NCI-H526 (cell line): ENCODE measurements around the gene NXPH4.

Source experiments
- DNase-seq, 2 experiments: peaks; one replicate each; lab custom pipeline; 2025; lab: John Stamatoyannopoulos, UW

NXPH4 gene

GRCh38 chr12:57216014-57216911 is at the start of gene NXPH4:
Gene NXPH4 (plus strand): TSS chr12:57216794. CDS start chr12:57216970, 176 bp downstream.
- DNase-seq = peak in 1 of 2 experiments; percentile 91

DNA sequence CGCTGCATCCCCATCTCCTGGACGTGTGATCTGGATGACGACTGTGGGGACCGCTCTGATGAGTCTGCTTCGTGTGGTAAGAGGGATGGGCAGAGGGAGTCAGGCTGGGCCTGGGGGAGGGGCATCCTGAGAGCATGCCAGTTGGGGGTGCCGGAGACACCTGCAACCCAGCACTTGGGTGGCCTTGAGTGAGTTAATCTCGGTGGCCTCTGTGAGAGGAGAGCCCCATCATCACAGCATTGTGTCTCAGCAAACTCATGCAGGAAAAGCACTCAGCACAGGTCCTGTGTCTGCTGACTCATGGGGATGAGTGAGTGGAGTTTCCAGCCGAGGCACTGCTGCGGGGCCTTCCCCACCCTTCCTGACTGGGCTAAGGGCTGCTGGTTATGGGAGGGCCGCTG is 49.6 kb upstream of the NXPH4 start:
- no peak for DNase-seq

DNA sequence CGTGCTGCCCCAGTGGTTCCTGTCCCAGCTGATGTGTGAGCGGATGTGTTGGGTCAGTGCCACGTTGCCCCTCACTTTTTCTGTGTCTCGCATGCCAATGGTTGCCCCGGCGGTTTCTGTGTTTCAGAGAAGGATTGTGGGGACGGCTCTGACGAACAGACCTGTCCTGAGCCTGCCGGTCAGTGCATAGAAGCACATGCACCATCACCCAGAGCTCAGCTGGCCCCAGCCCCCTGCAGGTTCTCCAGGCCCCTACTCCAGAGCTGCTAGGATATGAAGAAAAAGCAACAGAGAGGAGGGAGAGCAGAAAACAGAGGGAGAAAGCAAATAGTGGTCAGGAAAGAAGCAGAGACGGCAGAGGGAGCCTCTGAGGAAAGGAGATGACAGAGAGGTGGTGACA is 48.5 kb upstream of the NXPH4 start:
- DNase-seq = no peak

- no peak for DNase-seq
These were observed 47.4 kb upstream of the NXPH4 start for GRCh38 chr12:57169046-57169795.

DNA sequence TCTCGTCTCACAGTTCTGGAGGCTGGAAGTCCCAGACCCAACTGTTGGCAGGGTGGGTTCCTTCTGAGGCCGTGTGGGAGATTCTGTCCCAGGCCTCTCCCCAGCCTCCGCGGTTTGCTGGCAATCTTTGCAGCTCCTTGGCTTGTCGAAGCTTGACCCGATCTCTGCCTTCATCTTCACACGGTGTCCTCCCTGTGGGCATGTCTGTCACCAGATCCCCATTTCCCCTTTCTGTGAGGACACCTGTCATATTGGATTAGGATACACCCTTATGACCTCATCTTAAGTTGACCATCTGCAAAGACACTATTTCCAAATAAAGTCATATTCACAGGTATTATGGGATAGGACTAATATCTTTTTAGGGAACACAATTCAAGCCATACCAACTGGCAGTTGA is 46.6 kb upstream of the NXPH4 start:
- DNase-seq = no peak

GRCh38 chr12:57170408-57170807 is 46.2 kb upstream of the NXPH4 start:
- DNase-seq = no peak

GRCh38 chr12:57170927-57171326 is 45.7 kb upstream of the NXPH4 start:
- DNase-seq = no peak

- no peak for DNase-seq
These were observed 44.9 kb upstream of the NXPH4 start for GRCh38 chr12:57171668-57172067.

DNA sequence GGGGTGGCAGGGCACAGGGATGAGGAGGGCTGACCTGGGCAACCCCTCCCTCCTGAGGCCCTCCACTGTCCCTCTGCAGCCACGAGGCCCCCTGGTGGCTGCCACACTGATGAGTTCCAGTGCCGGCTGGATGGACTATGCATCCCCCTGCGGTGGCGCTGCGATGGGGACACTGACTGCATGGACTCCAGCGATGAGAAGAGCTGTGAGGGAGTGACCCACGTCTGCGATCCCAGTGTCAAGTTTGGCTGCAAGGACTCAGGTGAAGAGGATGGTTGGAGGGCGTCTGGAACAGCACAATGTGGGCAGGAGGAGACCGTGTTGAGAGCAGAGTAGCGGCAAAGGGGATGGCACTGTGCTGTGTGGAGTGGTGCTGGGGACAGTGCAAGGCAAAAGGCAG is 43.5 kb upstream of the NXPH4 start:
- DNase-seq = peak in 1 of 2 experiments; percentile 62

DNA sequence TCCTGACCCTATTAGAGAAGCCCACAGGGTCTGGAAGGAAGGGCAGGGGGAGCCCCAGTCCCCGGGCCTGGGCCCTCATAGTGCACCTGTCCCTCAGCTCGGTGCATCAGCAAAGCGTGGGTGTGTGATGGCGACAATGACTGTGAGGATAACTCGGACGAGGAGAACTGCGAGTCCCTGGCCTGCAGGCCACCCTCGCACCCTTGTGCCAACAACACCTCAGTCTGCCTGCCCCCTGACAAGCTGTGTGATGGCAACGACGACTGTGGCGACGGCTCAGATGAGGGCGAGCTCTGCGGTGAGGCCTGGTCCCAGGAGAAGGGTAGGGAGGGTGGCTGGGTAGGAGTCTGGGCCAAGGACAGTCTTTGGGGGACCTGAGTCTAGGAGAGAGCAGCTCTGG is 42.9 kb upstream of the NXPH4 start:
- DNase-seq = no peak

GRCh38 chr12:57175428-57176138 is 41.0 kb upstream of the NXPH4 start:
- DNase-seq = peak; percentile 80 to 89

DNA sequence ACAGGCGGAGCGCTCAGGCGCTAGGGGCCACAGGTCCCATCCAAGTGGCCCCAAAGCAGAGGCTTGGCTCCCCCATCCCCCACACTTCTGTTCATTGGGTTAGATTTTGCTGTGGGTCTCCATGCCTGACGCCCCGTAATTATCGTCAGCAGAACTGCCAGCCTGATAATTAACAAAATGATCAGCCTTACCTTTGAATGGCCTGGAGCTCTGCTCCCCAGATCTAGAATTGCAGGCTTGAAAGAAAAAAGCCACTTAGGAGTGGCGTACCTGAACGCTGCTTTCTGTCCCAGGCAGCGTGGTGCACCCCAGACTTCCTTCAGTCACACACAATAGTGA is 40.5 kb upstream of the NXPH4 start:
- DNase-seq = no peak

- no peak for DNase-seq
These were observed 39.7 kb upstream of the NXPH4 start for GRCh38 chr12:57176846-57177245.

DNA sequence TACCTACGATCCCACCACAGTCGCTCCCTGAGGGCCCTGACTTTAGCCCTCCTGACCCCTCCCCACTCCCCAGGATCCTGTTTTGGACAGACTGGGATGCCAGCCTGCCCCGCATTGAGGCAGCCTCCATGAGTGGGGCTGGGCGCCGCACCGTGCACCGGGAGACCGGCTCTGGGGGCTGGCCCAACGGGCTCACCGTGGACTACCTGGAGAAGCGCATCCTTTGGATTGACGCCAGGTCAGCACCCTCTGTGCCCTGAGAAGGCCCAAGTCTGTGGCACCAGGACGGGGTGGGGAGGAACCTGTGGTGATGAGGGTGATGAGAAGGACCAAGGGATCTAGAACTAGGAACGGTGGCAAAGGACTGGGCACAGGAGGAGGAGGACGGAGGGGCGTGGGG is 39.2 kb upstream of the NXPH4 start:
- no peak for DNase-seq

GRCh38 chr12:57178213-57178612 is 38.4 kb upstream of the NXPH4 start:
- DNase-seq = no peak

DNA sequence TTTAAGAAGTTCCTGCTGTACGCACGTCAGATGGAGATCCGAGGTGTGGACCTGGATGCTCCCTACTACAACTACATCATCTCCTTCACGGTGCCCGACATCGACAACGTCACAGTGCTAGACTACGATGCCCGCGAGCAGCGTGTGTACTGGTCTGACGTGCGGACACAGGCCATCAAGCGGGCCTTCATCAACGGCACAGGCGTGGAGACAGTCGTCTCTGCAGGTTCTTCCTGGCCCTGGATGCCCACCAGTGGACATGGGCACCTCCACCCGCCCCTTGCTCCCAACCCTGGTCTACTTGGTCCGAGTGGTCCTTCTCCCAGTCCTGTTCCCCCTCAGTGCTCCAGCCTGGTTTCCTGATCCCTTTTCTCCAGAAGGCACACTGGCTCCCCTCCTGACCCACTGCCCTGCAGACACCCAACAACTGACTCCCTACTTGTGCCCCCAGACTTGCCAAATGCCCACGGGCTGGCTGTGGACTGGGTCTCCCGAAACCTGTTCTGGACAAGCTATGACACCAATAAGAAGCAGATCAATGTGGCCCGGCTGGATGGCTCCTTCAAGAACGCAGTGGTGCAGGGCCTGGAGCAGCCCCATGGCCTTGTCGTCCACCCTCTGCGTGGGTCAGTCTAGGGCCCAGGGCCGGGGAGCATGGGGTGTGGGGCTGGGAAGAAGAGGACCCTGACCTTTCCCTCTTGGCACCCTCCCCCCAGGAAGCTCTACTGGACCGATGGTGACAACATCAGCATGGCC is 37.1 kb upstream of the NXPH4 start:
- no peak for DNase-seq

- no peak for DNase-seq
These were observed 36.1 kb upstream of the NXPH4 start for GRCh38 chr12:57180321-57180989.

- no peak for DNase-seq
These were observed 35.5 kb upstream of the NXPH4 start for GRCh38 chr12:57181072-57181471.

GRCh38 chr12:57181561-57182155 is 34.9 kb upstream of the NXPH4 start:
- no peak for DNase-seq

GRCh38 chr12:57182918-57183575 is 33.5 kb upstream of the NXPH4 start:
- peak; percentile 60 to 88 for DNase-seq
